DMS79 treated with DMSO at 0.1 percent for 48 hours (cell line): ENCODE measurements around the gene POLE.

Source experiments
- DNase-seq: peaks from one replicate; lab custom pipeline; 2025; lab: John Stamatoyannopoulos, UW

The POLE gene

DNA sequence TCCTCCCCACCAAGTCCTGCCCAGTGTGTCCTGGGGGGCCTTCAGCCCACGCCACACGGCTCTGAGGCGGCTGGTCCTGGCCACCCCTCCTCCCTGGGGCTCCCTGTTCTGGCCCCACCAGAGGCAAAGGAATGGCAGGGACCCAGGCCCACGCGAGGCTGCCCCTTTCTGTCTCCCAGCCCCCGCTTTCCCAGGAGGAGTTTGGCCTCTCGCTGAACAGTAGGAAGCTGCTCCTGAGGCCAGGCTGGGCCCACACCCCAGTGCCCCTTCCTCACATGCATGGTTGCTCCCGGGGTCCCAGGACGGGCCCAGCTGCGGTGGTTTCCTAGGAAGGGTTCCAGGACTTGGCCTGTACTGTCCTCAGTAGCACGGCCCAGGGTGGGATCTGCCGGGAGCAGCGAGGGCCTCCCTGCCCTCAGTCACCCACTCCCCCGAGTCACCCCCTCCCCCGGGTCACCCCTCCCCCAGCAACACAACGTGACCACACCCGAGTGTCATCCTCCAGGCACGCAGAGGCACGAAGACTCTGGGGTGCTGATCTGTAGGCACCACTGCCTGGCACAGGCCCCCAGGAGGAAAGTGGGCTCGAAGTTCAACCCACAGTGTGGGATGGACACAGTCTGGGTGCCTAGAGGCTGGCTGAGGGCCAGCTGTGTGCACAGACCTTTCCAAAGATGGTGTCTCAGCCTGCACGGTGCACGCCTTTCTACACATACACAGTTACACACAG, 109.8 kb downstream of the POLE start:
- DNase-seq = no peak

DNA sequence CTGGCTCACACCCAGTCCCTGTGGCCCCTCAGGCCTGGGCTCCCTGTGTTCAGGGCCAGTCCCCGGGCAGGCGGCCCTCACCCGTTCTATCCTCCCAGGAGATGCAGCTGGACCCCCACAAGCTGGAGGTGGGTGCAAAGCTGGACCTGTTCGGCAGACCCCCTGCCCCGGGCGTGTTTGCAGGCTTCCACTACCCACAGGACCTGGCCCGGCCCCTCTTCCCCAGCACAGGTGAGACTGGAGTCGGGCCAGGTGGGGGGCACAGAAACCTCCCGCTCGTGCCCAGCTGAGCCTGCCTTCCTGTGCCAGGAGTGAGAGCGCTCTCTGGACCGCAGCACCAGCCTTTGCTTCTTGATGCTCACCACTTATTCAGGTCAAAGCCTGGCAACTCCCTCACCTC, 110.4 kb downstream of the POLE start:
- no peak for DNase-seq

DNA sequence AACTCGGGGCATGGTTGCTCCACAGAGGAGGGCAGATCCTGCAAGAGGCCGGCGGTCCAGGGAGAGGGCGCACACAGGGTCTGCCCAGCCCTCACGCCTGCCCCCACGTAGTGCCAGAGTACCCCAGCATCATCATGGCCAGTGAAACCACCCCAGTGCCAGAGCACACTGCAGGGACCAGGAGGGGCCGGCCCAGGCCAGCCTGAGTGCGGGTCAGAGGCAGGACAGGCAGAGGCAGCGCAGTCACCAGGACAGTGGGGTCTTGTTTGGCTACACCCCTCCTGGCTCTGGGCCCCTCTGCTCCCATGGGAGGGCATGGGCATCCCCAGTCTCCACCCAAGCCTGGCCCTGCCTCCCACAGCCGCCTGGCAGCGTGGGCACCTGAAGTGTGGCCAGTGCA, 111.5 kb downstream of the POLE start:
- no peak for DNase-seq

DNA sequence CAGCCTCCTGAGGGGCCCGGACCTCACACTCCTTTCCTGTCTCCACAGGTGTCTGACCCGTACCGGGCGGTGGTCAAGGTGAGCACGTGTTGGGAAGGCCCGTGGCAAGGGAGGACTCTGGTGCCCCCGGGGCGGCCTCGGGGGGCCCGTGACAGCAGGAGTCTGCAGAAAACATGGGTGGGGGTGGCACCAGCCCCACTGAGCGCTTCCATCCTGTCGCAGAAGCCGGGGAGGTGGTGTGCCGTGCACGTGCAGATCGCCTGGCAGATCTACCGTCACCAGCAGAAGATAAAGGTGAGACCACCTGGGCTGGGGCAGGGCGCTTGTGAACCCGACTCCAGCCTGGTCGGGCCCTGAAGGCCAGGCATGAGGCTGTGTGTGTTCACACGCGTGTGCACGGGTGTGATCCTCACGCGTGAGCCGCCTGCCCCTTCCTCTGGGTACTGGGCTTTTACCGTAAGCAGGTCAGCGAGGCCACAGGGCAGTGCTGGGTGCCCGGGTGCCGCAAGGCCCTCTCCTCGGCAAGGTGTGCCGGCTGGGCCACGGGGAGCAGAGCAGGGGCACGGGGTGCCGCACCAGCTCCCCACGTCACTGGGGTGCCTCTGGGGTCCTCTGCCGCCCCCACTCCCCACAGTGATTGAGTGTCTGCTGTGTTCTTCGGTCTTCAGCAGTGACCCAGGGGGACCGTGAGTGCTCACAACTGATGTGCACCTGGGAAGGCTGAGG, 112.7 kb downstream of the POLE start:
- DNase-seq = no peak
